Adrenal gland (tissue), 12 donors: Measurements from ENCODE around the gene KCNJ1. TPM values are rescaled to one million over a fixed set of nuclear protein-coding genes. Genes with fewer than 3 reads are reported as not detected.

Experiments
- DNase-seq, 7 donors: peaks; one replicate each; pipeline ENCODE4 v3.0.0-alpha.2; 2019 to 2020
- H3K27ac ChIP-seq, 5 donors: fragments of 200-600 bp; sonication (generic) in 4 of 5; 1 replicate in 3 of 5; 2 replicates in 2 of 5; pipeline versions ENCODE4 v1.5.1 to v1.8.0; 2016 to 2020; ENCODE audit warnings: mild to moderate bottlenecking in 1 of 5
- H3K27me3 ChIP-seq: fragments of 200-600 bp; 2 replicates; pipeline ENCODE4 v1.8.0; 2021
- H3K36me3 ChIP-seq, 2 donors: fragments of 200-600 bp; replicated peaks in 1 of 2; 1 replicate in 1 of 2; 2 replicates in 1 of 2; pipeline versions ENCODE4 v1.5.1 to v1.8.0; 2018 to 2022
- H3K4me1 ChIP-seq, 2 donors: fragments of 200-600 bp; replicated peaks in 1 of 2; 1 replicate in 1 of 2; 2 replicates in 1 of 2; pipeline versions ENCODE4 v1.5.1 to v1.8.0; 2018 to 2021
- H3K4me3 ChIP-seq, 4 donors: fragments of 200-600 bp; sonication (generic) in 3 of 4; one replicate each; pipeline ENCODE4 v1.5.1; 2016 to 2018
- H3K9me3 ChIP-seq, 3 donors: fragments of 200-600 bp; sonication (generic) in 1 of 3; replicated peaks in 1 of 3; 1 replicate in 2 of 3; 2 replicates in 1 of 3; pipeline versions ENCODE4 v1.5.1 to v1.8.0; 2016 to 2021
- CTCF ChIP-seq, 6 experiments: fragments of 450-650 bp in 4 of 6; fragments of 200-600 bp in 2 of 6; sonication (generic) in 1 of 6; IDR thresholded peaks; 1 replicate in 5 of 6; 2 replicates in 1 of 6; pipeline versions ENCODE4 v1.5.1 to v1.8.0; 2016 to 2021; ENCODE audit warnings: antibody characterized with exemption in 6 of 6, mild to moderate bottlenecking in 2 of 6, moderate library complexity in 1 of 6
- POLR2A ChIP-seq, 2 donors: fragments of 450-650 bp; IDR thresholded peaks; one replicate each; pipeline ENCODE4 v1.6.1; 2017; ENCODE audit warnings: antibody characterized with exemption in 2 of 2, mild to moderate bottlenecking in 2 of 2, moderate library complexity in 1 of 2
- WGBS, 4 donors: extraction: QIAGEN DNeasy Blood & Tissue Kit in 2 of 4; methylation state at CpG; one replicate each; pipeline versions ENCODE4 v1.1.5 to v1.1.7; 2013 to 2017; 5-methylcytosine and 5-hydroxymethylcytosine counted together
- intact Hi-C, 2 donors: fragments of 100-400 bp; cut with DNase I; formaldehyde crosslinking; loops; one replicate each; pipeline versions ENCODE4 v1.14.1 to v1.15.0; 2022 to 2023
- polyA plus RNA-seq, 3 donors: library from polyadenylated mRNA; stranded (reverse); fragments of 200-250 nt in 2 of 3; fragments of 350-450 nt in 1 of 3; fragmentation: Illumina TruSeq in 1 of 3; extraction: RNeasy Lipid Tissue Mini Kit (QIAGEN cat#74804) in 1 of 3; gene quantifications; one replicate each; pipeline ENCODE4 v1.2.3, GENCODE V29; 2013 to 2014
- total RNA-seq, 9 donors: library from RNA; depleted of rRNA in 4 of 9; stranded (reverse); fragments of >200 nt in 4 of 9; fragments of 120-200 nt in 1 of 9; fragmentation: NEBNext Ultra II Directional in 1 of 9; extraction: Animal tissue kit (Norgen Biotek cat#: 25700) in 1 of 9; gene quantifications; one replicate each; pipeline versions ENCODE4 v1.1.0 to v1.2.4, GENCODE V29; 2013 to 2023
- donor health status: healthy with polysubstance abuse.
- donor health status: Bipolar disorder and iron deficiency.
- donor health status: DM: yes; HTN: yes; CAD: no.
- donor health status: DM: no; HTN: no; CAD: no.
- donor health status: DM: no; HTN: no; CAD: no.
- donor health status: DM: yes; HTN: yes; CAD: no.

KCNJ1 gene
- total and polyA plus RNA-seq, 12 donors = 0.06 to 0.17 (median 0.16) TPM; not detected in 9

GRCh38 chr11:128910576-128910975, 43.5 kb upstream of the KCNJ1 start:
- 95 to 98% (median 96%) methylated on average over 3 of the region's 3 CpGs for WGBS, 4 donors
- H3K9me3 ChIP-seq = no peaks in the 10 kb centered on the region

DNA sequence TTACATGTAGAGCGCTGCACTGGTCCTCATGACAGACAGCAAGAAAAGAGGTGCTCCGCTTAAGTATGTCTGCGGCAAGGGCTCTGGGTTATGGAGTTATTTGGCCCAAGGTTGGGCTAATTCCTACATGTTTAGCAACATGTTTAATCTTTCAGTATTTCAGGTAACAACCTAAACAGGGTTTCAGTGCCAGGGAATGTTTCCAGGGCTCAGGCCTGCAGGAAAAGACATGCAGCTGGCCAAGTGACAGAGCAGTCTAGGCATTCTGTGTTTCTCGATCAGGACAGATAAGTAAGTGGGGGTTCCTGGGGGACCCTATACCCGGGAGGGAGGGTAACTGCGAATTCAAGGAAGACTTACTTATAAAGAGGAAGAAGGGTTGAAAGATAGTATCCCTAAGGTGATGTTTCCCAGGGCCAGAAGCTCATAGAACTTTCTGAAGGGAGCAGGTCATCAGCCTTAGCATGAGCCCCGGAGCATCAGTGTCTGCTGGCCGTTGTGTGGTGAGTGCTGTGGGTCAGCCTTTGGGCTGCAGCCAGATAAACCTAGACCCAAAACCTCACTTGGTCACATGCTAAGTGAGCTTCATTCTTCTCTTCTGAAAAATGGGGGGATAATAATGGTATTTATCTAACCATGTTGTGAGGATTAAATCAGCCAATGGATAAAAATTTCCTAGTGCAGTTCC, 42.5 kb upstream of the KCNJ1 start:
- TF ChIP-seq POLR2A (IDR thresholded peaks at IDR 0.05) (no peak), CTCF (IDR thresholded peaks at IDR 0.05) (no peak)
- peaks cover 25 to 52% of the 10 kb centered on the region in 2 donors for H3K4me1 ChIP-seq
- no peak overlapping the region for H3K4me3 ChIP-seq
- H3K27ac ChIP-seq = peak overlapping the region in 3 of 5 donors; percentile 21 to 84 (median 51)
- peaks cover 0 to 22% of the 10 kb centered on the region in 2 donors for H3K36me3 ChIP-seq
- no peaks in the 10 kb centered on the region for H3K27me3 ChIP-seq
- DNase-seq = no peak
- H3K9me3 ChIP-seq = no peaks in the 10 kb centered on the region
- intact Hi-C loops = no loop called here
- WGBS, 4 donors = 76 to 81% (median 79%) methylated on average over 8 of the region's 8 CpGs

More at GRCh38 chr11:128910576-128910975, 43.5 kb upstream of the KCNJ1 start:
- Histone ChIP-seq H3K27me3 (no peaks in the 10 kb centered on the region), H3K4me3 (no peak overlapping the region), H3K36me3 (peaks cover 0 to 26% of the 10 kb centered on the region in 2 donors), H3K4me1 (peaks cover 16 to 43% of the 10 kb centered on the region in 2 donors), H3K27ac (no peak overlapping the region)
- TF ChIP-seq POLR2A (IDR thresholded peaks at IDR 0.05) = no peak
- TF ChIP-seq CTCF (IDR thresholded peaks at IDR 0.05) = no peak
- DNase-seq = no peak
- intact Hi-C loops = no loop called here

DNA sequence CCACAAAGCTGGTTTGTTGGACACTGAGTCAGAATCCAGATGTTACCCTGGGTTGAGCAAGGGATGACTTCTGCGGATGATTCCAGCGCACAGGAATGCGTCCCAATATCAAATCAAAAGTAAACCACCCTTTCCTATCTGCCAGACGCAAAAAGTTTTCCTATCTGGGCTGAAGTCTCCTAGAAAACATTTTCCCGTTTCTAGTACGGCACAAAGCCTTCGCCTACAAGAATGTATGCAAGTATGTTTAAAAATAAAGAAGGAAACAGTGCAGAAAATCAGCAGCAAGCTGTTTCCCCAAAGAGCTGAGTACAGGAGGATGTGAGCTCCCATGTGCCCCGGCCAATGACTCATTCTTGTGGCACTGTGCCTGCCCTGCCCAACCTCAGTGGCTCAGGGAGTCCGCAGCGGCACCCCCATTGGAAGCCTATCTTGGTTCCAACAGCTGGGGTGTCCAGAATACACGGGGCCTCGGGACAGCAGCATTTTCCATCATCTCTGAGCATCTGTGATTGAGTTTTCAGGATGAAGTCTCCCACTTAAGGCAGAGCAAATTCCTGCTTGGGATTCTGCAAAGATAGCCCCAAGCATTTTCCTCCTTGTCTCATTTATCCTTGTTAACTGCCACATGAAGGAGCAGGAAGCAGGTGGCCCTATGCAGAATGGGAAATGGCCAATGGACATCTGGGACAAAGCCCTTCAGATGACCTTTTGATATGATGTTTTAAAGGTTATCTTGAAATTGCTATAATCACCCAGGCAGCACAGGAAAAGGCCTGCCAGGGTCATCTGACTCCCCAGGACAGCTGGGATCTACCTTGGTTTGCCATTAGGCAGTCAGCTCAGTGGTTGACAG, 41.5 kb upstream of the KCNJ1 start:
- 18 to 21% (median 19%) methylated on average over 12 of the region's 12 CpGs for WGBS, 4 donors
- TF ChIP-seq POLR2A (IDR thresholded peaks at IDR 0.05) (peak in 1 of 2 donors; percentile 6), CTCF (IDR thresholded peaks at IDR 0.05) (no peak)
- Histone ChIP-seq H3K27me3 (no peaks in the 10 kb centered on the region), H3K36me3 (peaks cover 0 to 18% of the 10 kb centered on the region in 2 donors), H3K27ac (peak overlapping the region in 4 of 5 donors; percentile 8 to 84 (median 36)), H3K4me3 (peak overlapping the region in 1 of 4 donors; percentile 17), H3K4me1 (peaks cover 30 to 62% of the 10 kb centered on the region in 2 donors), H3K9me3 (no peaks in the 10 kb centered on the region)
- intact Hi-C loops = no loop called here
- DNase-seq = peak; percentile 83 to 93 (median 88)

DNA sequence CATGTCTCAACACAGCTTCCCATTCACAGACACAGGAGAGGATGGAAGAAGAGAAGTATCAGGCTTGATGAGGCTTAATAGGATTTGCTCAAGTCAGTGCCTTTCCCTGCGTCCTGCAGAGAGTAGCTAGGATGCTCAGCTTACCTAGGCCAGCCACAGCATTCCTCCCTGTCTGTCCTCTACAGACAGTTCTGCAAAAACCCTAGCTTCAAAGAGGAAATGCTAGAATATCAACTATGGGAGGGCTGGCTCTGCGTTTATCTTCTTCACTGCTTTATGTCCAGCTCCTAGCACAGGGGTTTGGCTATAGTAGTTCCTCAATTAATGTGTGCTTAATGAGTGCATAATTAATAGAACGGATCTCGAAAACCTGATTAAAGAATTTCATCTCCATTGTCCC, 40.5 kb upstream of the KCNJ1 start:
- no peak for DNase-seq
- Histone ChIP-seq H3K27ac (peak overlapping the region in 3 of 5 donors; percentile 21 to 84 (median 84)), H3K9me3 (no peaks in the 10 kb centered on the region), H3K4me1 (peaks cover 30 to 72% of the 10 kb centered on the region in 2 donors), H3K36me3 (peaks cover 0 to 12% of the 10 kb centered on the region in 2 donors), H3K27me3 (no peaks in the 10 kb centered on the region), H3K4me3 (no peak overlapping the region)
- WGBS, 4 donors = 59 to 76% (median 65%) methylated on average over 4 of the region's 4 CpGs
- intact Hi-C loops = no loop called here
- TF ChIP-seq POLR2A (IDR thresholded peaks at IDR 0.05) (no peak), CTCF (IDR thresholded peaks at IDR 0.05) (no peak)
